Epithelial cell of proximal tubule (primary cell): ENCODE results near the gene SFTPB. TPM values are rescaled to one million over a fixed set of nuclear protein-coding genes. Genes with fewer than 3 reads are reported as not detected.
"Not testable (repeated sequence)": the region's sequence is repeated elsewhere in the genome, so short reads cannot be mapped to it uniquely, and the experiment has no call there.

Source experiments
- DNase-seq: peaks from one replicate; pipeline ENCODE4 v3.0.0-alpha.2; 2011; ENCODE audit warnings: low read depth
- H3K4me3 ChIP-seq: 2 replicates; pipeline ENCODE4 v1.5.1; 2011; ENCODE audit warnings: low read depth, mild to moderate bottlenecking, low read length
- total RNA-seq: library from RNA; depleted of rRNA; stranded (reverse); fragments of >200 nt; gene quantifications from 2 replicates; pipeline ENCODE4 v1.2.3, GENCODE V29; 2015
- TF ChIP-seq, protein P1 (sequence below): conservative IDR thresholded peaks from 2 replicates; pipeline ENCODE4 v1.5.1; 2012; ENCODE audit warnings: low read depth, mild to moderate bottlenecking, low read length

SFTPB gene
- total RNA-seq, 1 donor from 2014 or later, result not detected

GRCh38 chr2:85678377-85678776 lies 10.4 kb upstream of the SFTPB start:
- DNase-seq, result no peak
- TF ChIP-seq, protein P1, sequence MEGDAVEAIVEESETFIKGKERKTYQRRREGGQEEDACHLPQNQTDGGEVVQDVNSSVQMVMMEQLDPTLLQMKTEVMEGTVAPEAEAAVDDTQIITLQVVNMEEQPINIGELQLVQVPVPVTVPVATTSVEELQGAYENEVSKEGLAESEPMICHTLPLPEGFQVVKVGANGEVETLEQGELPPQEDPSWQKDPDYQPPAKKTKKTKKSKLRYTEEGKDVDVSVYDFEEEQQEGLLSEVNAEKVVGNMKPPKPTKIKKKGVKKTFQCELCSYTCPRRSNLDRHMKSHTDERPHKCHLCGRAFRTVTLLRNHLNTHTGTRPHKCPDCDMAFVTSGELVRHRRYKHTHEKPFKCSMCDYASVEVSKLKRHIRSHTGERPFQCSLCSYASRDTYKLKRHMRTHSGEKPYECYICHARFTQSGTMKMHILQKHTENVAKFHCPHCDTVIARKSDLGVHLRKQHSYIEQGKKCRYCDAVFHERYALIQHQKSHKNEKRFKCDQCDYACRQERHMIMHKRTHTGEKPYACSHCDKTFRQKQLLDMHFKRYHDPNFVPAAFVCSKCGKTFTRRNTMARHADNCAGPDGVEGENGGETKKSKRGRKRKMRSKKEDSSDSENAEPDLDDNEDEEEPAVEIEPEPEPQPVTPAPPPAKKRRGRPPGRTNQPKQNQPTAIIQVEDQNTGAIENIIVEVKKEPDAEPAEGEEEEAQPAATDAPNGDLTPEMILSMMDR, result no peak
- H3K4me3 ChIP-seq, result no peak overlapping the region

- TF ChIP-seq, protein P1, result no peak
- no peak for DNase-seq
- H3K4me3 ChIP-seq, result no peak overlapping the region
These were observed 8.0 kb upstream of the SFTPB start for GRCh38 chr2:85675866-85676548.

GRCh38 chr2:85675427-85675826 lies 7.4 kb upstream of the SFTPB start:
- TF ChIP-seq, protein P1, result no peak
- DNase-seq, result no peak
- no peak overlapping the region for H3K4me3 ChIP-seq

DNA sequence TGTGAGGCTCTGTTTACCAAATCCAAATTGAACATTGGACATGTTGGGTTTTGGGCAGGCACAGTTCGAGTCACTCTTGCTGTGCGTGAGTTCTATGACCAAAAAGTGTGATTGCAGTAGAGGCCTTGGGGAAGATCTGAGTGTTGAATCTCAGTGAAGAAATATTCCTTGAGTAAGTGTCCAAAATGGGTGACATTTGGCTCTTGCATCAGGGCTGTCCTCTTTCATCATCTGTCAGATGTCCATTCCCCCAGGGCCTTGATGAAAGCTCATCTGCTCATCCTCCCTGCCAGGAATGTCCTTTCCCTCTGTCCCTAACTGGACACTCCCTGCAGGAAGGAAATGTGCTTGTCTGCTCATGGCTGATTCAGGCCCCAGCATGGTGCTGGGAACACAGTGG lies 6.4 kb upstream of the SFTPB start:
- DNase-seq, result no peak
- H3K4me3 ChIP-seq, result no peak overlapping the region
- TF ChIP-seq, protein P1, result no peak

- DNase-seq, result no peak
- H3K4me3 ChIP-seq, result no peak overlapping the region
- TF ChIP-seq, protein P1, result no peak
These were observed 5.8 kb upstream of the SFTPB start for GRCh38 chr2:85673716-85674375.

GRCh38 chr2:85672456-85672855 lies 4.5 kb upstream of the SFTPB start:
- DNase-seq, result no peak

GRCh38 chr2:85670416-85670815 lies 2.4 kb upstream of the SFTPB start:
- DNase-seq, result not testable (repeated sequence)

More at GRCh38 chr2:85672456-85672855, 4.5 kb upstream of the SFTPB start:
- H3K4me3 ChIP-seq, result no peak overlapping the region
- TF ChIP-seq, protein P1, result no peak

More at GRCh38 chr2:85670416-85670815, 2.4 kb upstream of the SFTPB start:
- H3K4me3 ChIP-seq, result not testable (repeated sequence)
